ENCODE results near the gene CAPN11. TPM values are rescaled to one million over a fixed set of nuclear protein-coding genes. Genes with fewer than 3 reads are reported as not detected.

Gene CAPN11
- polyA plus RNA-seq, 1 donor from 2014 or later: not detected

DNA sequence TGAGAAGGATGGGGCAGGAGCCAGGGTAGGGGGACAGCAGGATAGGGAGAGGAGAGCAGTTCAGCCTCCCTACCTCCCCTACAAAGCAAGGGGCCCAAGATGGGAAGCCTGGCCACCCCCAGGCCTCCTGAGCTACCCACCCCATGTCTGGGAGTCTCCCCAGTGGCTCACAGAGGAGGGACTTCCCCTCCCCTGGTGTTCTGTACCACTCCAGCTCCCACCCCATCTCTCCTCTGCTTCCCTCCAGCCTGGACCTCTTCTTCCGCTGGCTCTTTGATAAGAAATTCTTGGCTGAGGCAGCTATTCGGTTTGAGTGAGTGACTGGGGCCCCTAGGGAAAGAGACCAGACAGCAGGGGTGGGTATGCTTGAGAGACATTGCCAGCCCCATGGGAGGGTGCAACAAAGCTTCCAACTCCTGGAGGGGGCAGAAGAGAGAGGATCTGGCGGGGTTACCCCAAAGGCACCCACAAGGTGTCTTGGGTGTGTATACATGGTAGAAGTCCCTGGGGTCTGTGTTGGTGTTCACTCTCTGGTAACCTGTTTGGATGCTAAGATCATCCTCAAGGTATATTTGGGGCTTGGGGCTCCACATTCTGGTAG, 8.2 kb upstream of the CAPN11 start:
- H3K9ac ChIP-seq (ENCODE audit: low read length): no peak overlapping the region

DNA sequence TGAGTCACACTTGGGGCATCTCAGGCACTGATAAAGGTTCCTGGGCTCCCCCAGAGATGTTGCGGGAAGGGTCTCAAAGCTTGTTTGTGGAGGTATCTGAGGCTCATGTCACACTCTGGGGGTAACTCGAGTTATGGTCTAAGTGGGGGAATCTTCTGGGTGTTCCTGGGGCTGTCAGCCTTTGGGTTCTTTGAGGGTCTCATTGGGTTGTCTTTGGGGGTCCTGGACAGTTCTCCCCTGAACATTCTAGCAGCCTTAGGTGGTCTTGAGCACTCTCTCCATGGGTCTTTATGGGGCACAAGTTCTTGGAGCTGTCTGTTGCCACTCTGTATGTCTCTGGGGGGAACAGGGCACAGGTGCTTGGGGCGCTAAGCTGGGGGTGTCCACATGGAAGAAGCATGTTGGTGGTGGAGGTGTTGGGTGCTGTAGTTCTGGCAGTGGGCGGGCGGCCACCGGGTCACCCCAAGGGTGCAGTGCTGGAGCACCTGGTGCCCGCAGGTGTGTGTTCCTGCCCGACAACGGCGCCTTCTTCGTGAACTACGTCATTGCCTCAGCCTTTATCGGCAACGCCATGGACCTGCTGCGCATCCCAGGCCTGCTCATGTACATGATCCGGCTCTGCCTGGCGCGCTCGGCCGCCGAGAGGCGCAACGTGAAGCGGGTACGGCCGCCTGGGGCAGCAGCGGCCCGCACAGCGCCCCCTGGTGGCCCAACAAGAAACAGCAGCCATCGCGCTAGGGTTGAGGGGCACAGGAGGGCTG, 7.1 kb upstream of the CAPN11 start:
- no peak overlapping the region for H3K4me2 ChIP-seq (ENCODE audit: low read length)
- H3K9ac ChIP-seq (ENCODE audit: low read length): no peak overlapping the region
- H4K20me1 ChIP-seq (ENCODE audit: insufficient read depth): no peaks in the 10 kb centered on the region
- no peak overlapping the region for H2AFZ ChIP-seq (ENCODE audit: low read depth, low read length)
- H3K9me2 ChIP-seq (ENCODE audit: insufficient read depth, low read length): no peaks in the 10 kb centered on the region
- H3K4me3 ChIP-seq (ENCODE audit: low read length): no peak overlapping the region
- no peaks in the 10 kb centered on the region for H3K27me3 ChIP-seq (ENCODE audit: insufficient read depth, low read depth, low read length)
- TF ChIP-seq, protein P1, sequence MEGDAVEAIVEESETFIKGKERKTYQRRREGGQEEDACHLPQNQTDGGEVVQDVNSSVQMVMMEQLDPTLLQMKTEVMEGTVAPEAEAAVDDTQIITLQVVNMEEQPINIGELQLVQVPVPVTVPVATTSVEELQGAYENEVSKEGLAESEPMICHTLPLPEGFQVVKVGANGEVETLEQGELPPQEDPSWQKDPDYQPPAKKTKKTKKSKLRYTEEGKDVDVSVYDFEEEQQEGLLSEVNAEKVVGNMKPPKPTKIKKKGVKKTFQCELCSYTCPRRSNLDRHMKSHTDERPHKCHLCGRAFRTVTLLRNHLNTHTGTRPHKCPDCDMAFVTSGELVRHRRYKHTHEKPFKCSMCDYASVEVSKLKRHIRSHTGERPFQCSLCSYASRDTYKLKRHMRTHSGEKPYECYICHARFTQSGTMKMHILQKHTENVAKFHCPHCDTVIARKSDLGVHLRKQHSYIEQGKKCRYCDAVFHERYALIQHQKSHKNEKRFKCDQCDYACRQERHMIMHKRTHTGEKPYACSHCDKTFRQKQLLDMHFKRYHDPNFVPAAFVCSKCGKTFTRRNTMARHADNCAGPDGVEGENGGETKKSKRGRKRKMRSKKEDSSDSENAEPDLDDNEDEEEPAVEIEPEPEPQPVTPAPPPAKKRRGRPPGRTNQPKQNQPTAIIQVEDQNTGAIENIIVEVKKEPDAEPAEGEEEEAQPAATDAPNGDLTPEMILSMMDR (IDR thresholded peaks at IDR 0.05; ENCODE audit: poor library complexity, severe bottlenecking): peak; percentile 76
- TF ChIP-seq EZH2 (IDR thresholded peaks at IDR 0.05; ENCODE audit: borderline replicate concordance, insufficient read depth, low read length, poor library complexity, severe bottlenecking): no peak
- TF ChIP-seq RAD21 (conservative IDR thresholded peaks at IDR 0.05): peak; percentile 44
- peak; percentile 67 for TF ChIP-seq SMC3 (conservative IDR thresholded peaks at IDR 0.05; ENCODE audit: poor library complexity)
- H3K36me3 ChIP-seq (ENCODE audit: insufficient read depth, low read length): no peaks in the 10 kb centered on the region
- no peaks in the 10 kb centered on the region for H3F3A ChIP-seq (ENCODE audit: insufficient read depth, low read length, poor library complexity, severe bottlenecking)
- H3K9me3 ChIP-seq (ENCODE audit: low read length): no peaks in the 10 kb centered on the region
- no peak overlapping the region for H3K27ac ChIP-seq (ENCODE audit: low read length)
- no peaks in the 10 kb centered on the region for H3K79me2 ChIP-seq (replicated peaks; ENCODE audit: insufficient read depth, low read length)

More for the DNA sequence above, 8.2 kb upstream of the CAPN11 start:
- Histone ChIP-seq H3K4me3 (ENCODE audit: low read length) (no peak overlapping the region), H3F3A (ENCODE audit: insufficient read depth, low read length, poor library complexity, severe bottlenecking) (no peaks in the 10 kb centered on the region), H3K9me3 (ENCODE audit: low read length) (no peaks in the 10 kb centered on the region), H4K20me1 (ENCODE audit: insufficient read depth) (no peaks in the 10 kb centered on the region), H3K36me3 (ENCODE audit: insufficient read depth, low read length) (no peaks in the 10 kb centered on the region), H2AFZ (ENCODE audit: low read depth, low read length) (no peak overlapping the region), H3K27me3 (ENCODE audit: insufficient read depth, low read depth, low read length) (no peaks in the 10 kb centered on the region), H3K79me2 (replicated peaks; ENCODE audit: insufficient read depth, low read length) (no peaks in the 10 kb centered on the region), H3K27ac (ENCODE audit: low read length) (no peak overlapping the region), H3K9me2 (ENCODE audit: insufficient read depth, low read length) (no peaks in the 10 kb centered on the region), H3K4me2 (ENCODE audit: low read length) (no peak overlapping the region)
- TF ChIP-seq, protein P1 (IDR thresholded peaks at IDR 0.05; ENCODE audit: poor library complexity, severe bottlenecking): no peak
- no peak for TF ChIP-seq RAD21 (conservative IDR thresholded peaks at IDR 0.05)
- no peak for TF ChIP-seq MXI1 (conservative IDR thresholded peaks at IDR 0.05; ENCODE audit: poor library complexity, severe bottlenecking)
- no peak for TF ChIP-seq TAF1 (IDR thresholded peaks at IDR 0.05; ENCODE audit: low read depth)
- TF ChIP-seq POLR2AphosphoS5 (IDR thresholded peaks at IDR 0.05): no peak
- TF ChIP-seq, protein P2, sequence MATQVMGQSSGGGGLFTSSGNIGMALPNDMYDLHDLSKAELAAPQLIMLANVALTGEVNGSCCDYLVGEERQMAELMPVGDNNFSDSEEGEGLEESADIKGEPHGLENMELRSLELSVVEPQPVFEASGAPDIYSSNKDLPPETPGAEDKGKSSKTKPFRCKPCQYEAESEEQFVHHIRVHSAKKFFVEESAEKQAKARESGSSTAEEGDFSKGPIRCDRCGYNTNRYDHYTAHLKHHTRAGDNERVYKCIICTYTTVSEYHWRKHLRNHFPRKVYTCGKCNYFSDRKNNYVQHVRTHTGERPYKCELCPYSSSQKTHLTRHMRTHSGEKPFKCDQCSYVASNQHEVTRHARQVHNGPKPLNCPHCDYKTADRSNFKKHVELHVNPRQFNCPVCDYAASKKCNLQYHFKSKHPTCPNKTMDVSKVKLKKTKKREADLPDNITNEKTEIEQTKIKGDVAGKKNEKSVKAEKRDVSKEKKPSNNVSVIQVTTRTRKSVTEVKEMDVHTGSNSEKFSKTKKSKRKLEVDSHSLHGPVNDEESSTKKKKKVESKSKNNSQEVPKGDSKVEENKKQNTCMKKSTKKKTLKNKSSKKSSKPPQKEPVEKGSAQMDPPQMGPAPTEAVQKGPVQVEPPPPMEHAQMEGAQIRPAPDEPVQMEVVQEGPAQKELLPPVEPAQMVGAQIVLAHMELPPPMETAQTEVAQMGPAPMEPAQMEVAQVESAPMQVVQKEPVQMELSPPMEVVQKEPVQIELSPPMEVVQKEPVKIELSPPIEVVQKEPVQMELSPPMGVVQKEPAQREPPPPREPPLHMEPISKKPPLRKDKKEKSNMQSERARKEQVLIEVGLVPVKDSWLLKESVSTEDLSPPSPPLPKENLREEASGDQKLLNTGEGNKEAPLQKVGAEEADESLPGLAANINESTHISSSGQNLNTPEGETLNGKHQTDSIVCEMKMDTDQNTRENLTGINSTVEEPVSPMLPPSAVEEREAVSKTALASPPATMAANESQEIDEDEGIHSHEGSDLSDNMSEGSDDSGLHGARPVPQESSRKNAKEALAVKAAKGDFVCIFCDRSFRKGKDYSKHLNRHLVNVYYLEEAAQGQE (IDR thresholded peaks at IDR 0.05; ENCODE audit: borderline replicate concordance): no peak
- TF ChIP-seq SMC3 (conservative IDR thresholded peaks at IDR 0.05; ENCODE audit: poor library complexity): no peak
- TF ChIP-seq EP300 (conservative IDR thresholded peaks at IDR 0.05; ENCODE audit: poor library complexity, severe bottlenecking): no peak
- TF ChIP-seq EZH2 (IDR thresholded peaks at IDR 0.05; ENCODE audit: borderline replicate concordance, insufficient read depth, low read length, poor library complexity, severe bottlenecking): no peak

Measured in neural cell (in vitro differentiated cells).